ENCODE data around the gene VSTM5. TPM values are rescaled to one million over a fixed set of nuclear protein-coding genes. Genes with fewer than 3 reads are reported as not detected.

The VSTM5 gene
- total and polyA plus RNA-seq, 2 of the 8 experiments (the other 6 are each of a cell fraction or from before 2014, with no cell fraction given), result 0.22 to 0.70 TPM

DNA sequence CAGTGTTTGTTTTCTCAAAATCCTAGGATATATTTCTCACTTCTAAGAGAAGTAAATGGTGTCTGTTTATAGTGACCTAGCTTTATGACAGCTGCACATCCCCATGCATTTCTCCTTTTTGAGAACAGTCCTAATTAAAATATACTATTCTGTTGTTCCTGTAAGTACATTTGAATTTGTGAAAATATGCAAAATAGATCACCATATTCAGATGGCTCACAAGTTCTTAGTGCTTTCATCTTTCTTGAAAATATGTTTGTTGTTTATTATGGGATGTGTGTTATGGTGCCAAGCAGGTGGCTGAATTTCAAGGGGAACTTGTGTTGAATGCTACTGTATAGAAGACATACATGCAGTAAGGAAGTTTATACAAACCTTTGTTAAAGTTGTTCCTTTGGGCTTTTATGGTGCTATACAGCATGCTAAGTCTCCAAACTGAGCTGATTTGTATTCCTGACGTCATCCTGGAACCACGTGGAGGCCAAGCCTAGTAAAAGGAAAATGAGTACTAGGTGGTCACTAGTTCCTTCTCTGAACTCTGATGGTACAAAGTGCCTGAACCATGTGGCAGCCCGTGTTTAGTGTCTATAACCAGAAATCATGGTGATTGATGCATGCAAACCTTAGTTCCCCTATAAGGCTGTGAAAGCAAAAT lies 7.8 kb upstream of the VSTM5 start (continued):
- TF ChIP-seq, protein P1, sequence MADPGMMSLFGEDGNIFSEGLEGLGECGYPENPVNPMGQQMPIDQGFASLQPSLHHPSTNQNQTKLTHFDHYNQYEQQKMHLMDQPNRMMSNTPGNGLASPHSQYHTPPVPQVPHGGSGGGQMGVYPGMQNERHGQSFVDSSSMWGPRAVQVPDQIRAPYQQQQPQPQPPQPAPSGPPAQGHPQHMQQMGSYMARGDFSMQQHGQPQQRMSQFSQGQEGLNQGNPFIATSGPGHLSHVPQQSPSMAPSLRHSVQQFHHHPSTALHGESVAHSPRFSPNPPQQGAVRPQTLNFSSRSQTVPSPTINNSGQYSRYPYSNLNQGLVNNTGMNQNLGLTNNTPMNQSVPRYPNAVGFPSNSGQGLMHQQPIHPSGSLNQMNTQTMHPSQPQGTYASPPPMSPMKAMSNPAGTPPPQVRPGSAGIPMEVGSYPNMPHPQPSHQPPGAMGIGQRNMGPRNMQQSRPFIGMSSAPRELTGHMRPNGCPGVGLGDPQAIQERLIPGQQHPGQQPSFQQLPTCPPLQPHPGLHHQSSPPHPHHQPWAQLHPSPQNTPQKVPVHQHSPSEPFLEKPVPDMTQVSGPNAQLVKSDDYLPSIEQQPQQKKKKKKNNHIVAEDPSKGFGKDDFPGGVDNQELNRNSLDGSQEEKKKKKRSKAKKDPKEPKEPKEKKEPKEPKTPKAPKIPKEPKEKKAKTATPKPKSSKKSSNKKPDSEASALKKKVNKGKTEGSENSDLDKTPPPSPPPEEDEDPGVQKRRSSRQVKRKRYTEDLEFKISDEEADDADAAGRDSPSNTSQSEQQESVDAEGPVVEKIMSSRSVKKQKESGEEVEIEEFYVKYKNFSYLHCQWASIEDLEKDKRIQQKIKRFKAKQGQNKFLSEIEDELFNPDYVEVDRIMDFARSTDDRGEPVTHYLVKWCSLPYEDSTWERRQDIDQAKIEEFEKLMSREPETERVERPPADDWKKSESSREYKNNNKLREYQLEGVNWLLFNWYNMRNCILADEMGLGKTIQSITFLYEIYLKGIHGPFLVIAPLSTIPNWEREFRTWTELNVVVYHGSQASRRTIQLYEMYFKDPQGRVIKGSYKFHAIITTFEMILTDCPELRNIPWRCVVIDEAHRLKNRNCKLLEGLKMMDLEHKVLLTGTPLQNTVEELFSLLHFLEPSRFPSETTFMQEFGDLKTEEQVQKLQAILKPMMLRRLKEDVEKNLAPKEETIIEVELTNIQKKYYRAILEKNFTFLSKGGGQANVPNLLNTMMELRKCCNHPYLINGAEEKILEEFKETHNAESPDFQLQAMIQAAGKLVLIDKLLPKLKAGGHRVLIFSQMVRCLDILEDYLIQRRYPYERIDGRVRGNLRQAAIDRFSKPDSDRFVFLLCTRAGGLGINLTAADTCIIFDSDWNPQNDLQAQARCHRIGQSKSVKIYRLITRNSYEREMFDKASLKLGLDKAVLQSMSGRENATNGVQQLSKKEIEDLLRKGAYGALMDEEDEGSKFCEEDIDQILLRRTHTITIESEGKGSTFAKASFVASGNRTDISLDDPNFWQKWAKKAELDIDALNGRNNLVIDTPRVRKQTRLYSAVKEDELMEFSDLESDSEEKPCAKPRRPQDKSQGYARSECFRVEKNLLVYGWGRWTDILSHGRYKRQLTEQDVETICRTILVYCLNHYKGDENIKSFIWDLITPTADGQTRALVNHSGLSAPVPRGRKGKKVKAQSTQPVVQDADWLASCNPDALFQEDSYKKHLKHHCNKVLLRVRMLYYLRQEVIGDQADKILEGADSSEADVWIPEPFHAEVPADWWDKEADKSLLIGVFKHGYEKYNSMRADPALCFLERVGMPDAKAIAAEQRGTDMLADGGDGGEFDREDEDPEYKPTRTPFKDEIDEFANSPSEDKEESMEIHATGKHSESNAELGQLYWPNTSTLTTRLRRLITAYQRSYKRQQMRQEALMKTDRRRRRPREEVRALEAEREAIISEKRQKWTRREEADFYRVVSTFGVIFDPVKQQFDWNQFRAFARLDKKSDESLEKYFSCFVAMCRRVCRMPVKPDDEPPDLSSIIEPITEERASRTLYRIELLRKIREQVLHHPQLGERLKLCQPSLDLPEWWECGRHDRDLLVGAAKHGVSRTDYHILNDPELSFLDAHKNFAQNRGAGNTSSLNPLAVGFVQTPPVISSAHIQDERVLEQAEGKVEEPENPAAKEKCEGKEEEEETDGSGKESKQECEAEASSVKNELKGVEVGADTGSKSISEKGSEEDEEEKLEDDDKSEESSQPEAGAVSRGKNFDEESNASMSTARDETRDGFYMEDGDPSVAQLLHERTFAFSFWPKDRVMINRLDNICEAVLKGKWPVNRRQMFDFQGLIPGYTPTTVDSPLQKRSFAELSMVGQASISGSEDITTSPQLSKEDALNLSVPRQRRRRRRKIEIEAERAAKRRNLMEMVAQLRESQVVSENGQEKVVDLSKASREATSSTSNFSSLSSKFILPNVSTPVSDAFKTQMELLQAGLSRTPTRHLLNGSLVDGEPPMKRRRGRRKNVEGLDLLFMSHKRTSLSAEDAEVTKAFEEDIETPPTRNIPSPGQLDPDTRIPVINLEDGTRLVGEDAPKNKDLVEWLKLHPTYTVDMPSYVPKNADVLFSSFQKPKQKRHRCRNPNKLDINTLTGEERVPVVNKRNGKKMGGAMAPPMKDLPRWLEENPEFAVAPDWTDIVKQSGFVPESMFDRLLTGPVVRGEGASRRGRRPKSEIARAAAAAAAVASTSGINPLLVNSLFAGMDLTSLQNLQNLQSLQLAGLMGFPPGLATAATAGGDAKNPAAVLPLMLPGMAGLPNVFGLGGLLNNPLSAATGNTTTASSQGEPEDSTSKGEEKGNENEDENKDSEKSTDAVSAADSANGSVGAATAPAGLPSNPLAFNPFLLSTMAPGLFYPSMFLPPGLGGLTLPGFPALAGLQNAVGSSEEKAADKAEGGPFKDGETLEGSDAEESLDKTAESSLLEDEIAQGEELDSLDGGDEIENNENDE (IDR thresholded peaks at IDR 0.05; ENCODE audit: insufficient replicate concordance, low read length), result no peak
- TF ChIP-seq NRF1 (IDR thresholded peaks at IDR 0.05; ENCODE audit: low read depth, low read length), result no peak
- TF ChIP-seq SP4 (IDR thresholded peaks at IDR 0.05; ENCODE audit: low read length), result no peak
- no peak for TF ChIP-seq SP1 (IDR thresholded peaks at IDR 0.05; ENCODE audit: low read depth, low read length)
- no peak for TF ChIP-seq TCF12 (IDR thresholded peaks at IDR 0.05; ENCODE audit: low read depth, low read length)
